Prostate gland (tissue), 2 donors: ENCODE measurements around the gene EWSR1.

ENCODE experiments used
- POLR2A ChIP-seq: fragments of 450-650 bp; IDR thresholded peaks from one replicate; pipeline ENCODE4 v1.6.1; 2016; ENCODE audit warnings: antibody characterized with exemption, mild to moderate bottlenecking
- TF ChIP-seq, protein P1 (sequence below), 4 experiments: fragments of 200-600 bp in 2 of 4; fragments of 450-650 bp in 2 of 4; sonication (generic) in 2 of 4; IDR thresholded peaks; 1 replicate in 3 of 4; 2 replicates in 1 of 4; pipeline ENCODE4 v1.5.1; 2016 to 2019; ENCODE audit warnings: antibody characterized with exemption in 4 of 4, mild to moderate bottlenecking in 2 of 4, moderate library complexity in 2 of 4

GRCh38 chr22:29308148-29308790 lies 40.2 kb downstream of the EWSR1 start:
- TF ChIP-seq, protein P1, sequence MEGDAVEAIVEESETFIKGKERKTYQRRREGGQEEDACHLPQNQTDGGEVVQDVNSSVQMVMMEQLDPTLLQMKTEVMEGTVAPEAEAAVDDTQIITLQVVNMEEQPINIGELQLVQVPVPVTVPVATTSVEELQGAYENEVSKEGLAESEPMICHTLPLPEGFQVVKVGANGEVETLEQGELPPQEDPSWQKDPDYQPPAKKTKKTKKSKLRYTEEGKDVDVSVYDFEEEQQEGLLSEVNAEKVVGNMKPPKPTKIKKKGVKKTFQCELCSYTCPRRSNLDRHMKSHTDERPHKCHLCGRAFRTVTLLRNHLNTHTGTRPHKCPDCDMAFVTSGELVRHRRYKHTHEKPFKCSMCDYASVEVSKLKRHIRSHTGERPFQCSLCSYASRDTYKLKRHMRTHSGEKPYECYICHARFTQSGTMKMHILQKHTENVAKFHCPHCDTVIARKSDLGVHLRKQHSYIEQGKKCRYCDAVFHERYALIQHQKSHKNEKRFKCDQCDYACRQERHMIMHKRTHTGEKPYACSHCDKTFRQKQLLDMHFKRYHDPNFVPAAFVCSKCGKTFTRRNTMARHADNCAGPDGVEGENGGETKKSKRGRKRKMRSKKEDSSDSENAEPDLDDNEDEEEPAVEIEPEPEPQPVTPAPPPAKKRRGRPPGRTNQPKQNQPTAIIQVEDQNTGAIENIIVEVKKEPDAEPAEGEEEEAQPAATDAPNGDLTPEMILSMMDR (IDR thresholded peaks at IDR 0.05): no peak
- no peak for TF ChIP-seq POLR2A
